Fibroblast of peridontal ligament (primary cell): ENCODE data around the gene FBXO48.
"Not testable (repeated sequence)": the region's sequence is repeated elsewhere in the genome, so short reads cannot be mapped to it uniquely, and the experiment has no call there.

ENCODE experiments used
- DNase-seq: peaks from one replicate; pipeline ENCODE4 v3.0.0-alpha.2; 2010; ENCODE audit errors: extremely low read depth

The FBXO48 gene, protein sequence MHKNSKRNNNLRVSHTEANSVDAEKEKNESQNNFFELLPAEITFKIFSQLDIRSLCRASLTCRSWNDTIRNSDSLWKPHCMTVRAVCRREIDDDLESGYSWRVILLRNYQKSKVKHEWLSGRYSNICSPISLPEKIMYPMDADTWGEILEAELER

DNA sequence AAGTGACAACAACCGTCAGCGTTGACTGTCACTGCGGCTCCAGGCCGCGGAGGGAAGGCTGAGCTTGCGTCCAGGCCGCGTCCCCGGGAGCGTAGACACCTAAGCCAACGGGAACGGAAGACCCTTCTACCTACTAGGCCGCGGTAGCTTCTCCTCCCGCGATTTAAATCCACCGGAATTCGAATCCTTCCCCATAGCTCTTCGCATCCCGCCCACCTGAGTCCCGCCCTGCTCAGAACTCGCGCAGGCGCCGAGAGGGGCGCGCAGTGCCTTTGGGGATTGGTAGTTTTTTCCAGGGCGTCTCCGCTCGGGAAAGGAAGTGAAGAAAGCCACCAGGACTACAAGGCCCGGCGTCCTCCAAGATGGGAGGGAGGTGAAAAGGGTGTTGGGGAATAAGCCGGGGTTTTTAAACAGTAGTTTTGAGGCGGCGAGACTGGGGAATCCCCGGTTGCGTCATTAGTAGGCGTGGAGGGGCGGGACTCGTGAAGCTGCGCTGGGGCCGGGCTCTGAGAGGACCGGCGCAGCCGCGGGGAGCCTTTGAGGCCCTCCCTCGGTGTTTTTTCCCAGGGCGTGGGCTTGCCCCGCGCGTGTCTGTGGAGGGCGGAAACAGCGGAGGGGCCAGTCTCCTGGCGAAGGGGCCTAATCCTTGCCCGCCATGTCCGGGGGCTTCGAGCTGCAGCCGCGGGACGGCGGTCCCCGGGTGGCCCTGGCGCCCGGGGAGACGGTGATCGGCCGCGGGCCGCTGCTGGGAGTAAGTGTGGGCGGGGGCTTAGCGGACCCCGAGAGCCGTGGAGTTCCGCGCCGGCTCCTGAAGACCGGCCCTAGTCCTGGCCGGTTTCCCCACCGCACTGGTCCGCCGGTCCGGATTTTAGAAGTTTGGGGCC is at the start of gene FBXO48, which contains the start of gene APLF:
Gene FBXO48 (minus strand): TSS at position 218 of the 884 bp plus-strand sequence. CDS start 2,149 bp downstream, outside the sequence.
Gene APLF (plus strand): TSS at position 509 of the 884 bp plus-strand sequence. CDS start 147 bp downstream, at position 656.
- peak; percentile 99 for DNase-seq

DNA sequence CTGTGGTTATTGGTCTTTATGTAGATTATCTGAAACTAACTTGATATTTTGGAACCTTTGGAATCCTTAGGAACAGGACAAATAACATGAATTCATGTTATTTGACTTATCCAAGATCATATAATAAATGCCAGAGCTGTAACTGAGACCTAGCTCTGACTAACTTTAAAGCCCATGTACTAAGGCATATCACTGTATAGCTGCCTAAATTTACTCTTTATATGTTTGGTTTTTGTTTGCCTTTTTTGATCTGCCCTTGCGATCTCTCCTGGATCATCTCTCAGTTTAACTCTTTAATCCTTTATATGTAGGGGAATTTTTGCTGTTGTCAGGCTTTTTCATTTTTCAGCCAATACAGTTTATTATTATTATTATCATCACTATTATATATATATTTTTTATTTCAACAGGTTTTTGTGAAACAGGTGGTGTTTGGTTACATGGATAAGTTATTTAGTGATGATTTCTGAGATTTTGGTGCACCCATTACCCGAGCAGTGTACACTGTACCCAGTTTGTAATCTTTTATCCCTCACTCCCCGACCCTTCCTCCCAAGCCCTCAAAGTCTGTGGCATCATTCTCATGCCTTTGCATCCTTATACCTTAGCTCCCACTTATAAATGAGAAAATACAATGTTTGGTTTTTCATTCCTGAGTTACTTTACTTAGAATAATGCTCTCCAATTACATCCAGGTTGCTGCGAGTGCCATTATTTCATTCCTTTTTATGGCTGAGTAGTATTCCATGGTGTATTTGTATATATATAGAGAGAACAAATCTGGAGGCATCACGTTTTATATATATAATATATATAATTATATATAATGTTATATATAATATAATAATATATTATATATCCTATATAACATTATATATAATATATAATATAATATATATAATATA is 49.2 kb upstream of the FBXO48 start:
- no peak for DNase-seq

DNA sequence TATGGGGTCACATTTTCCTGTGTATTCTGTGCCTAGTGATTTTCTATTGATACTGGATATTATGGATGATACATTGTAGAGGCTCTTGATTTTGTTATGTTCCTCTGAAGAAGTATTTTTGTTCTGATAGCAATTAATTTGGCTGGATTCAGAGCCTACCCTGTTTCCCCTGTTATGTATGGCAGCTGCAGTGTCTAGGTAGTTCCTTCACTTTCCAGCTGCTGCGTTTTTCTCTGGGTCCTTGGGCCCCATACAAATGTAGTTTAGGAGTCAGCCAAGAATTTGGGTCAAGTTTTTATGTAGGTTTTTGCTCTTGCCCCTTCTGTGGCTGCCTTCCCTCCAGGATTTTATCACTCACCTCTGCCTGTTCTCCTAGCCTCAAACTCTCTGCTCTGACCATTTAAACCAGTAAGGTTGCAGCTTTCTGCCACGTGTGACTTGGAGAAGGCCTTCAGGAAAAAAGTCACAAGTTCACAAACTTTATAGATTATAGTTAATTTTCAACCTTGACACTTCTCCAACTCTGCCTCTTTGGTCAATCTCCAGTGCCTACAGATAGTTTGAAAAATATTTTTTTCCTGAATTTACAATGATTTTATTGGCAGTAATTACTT is 47.3 kb upstream of the FBXO48 start:
- DNase-seq: no peak

DNA sequence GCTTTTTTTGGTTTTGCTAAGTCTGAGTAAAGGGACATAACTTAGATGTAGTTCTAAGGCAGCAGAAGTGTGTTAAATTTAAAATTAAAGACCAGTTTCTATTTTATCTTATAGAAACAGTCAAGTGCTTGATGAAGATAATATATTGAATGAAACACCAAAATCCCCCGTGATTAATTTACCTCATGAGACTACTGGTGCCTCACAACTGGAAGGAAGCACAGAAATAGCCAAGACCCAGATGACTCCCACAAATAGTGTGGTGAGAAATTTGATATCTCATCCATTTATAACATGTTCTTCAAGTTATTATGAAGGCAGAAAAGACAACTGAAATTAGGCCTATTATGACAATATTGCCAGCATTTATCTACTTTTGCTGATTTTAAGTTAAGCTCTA is 45.9 kb upstream of the FBXO48 start:
- no peak for DNase-seq

DNA sequence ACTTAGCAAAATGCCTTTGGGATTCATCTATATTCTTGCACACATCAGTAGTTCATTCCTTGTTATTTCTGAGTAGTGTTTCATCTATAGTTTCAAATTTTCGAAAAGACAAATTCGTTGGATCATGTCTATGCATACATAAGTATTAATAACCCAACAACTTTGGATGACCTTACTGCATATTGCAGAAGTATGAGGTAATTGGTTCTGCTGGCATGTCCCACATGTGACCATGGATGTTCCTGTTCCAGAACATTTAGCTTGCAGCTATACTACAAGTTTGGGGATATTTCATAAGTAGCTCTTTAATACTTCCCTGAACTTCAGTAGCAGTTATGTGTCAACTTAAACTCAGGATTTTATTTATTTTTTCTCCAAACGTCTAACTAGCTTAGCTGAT is 45.2 kb upstream of the FBXO48 start:
- DNase-seq: no peak

DNA sequence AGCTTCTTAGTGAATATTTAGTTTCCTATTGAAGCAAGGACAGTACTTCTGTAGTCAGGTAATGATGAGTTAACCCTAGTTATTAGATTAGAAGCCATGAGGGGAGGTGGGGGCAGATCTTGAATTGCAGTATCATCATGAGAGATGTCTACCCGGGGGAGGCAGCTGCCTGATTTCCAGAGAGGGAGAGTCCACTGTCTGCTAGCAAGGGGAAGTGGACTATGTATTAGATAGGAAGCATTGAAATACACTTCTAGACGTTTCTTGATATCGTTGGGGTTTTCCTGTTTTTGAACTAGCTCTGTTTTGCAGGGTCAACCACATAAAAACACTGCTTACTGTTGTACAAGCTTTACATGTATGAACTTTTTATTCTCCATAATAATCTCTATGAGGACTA is 39.1 kb upstream of the FBXO48 start:
- DNase-seq: no peak

DNA sequence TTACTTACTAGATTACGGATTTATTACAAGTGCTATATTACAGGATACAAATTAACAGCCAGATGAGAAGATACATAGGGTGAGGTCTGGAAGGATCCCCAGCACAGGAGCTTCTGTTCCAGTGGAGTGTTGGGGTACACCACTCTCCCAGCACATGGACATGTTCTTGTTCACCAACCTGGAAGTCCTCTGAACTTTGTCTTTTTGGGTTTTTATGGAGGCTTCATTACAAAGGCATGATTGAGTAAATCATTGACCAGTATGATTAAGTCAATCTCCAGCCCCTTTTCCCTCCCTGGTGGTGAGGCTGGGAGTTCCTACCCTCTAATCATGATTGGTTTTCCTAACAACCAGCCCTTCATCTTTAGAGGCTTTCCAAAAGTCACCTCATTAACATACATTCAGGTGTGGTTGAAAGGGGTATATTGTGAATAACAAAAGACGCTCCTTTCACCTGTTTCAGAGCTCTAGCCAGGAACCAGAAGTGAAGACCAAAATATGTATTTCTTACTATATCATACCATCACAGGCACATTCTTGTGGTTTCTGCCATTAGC is 38.6 kb upstream of the FBXO48 start:
- no peak for DNase-seq

DNA sequence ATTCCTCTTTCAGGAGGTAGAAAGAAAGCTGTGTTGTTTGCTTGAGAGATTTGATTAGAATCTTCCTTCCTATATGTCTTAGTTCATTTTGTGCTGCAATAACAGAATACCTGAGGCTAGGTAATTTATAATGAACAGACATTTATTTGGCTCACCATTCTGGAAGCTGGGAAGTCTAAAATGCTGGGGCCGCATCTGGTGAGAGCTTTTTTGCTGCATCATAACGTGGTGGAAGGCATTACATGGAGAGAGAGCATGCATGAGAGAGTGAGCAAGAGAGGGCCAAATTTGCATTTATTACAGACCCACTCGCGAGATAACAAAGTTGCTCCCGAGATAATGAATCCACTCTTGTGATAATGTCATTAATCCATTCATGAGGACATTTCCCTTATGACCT is 34.7 kb upstream of the FBXO48 start:
- no peak for DNase-seq

DNA sequence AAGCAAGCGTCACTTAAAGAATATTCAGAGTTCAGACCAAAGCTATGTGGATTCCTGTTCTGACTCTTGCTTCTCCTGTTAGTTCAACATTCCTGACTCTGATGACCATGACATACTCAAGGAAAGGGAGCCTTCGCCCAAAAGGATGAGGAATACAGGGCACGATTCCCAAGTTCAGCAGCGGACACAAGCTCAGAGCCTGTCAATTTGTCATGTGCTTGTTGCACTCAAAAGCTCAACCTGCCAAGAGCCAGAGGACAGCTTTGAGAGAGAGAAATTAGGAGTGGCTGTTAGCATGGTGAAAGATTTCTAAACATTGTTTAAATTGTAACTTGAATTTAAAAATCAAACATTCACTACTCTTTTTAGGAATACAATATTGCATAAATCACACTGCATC is 33.6 kb upstream of the FBXO48 start:
- DNase-seq: no peak

DNA sequence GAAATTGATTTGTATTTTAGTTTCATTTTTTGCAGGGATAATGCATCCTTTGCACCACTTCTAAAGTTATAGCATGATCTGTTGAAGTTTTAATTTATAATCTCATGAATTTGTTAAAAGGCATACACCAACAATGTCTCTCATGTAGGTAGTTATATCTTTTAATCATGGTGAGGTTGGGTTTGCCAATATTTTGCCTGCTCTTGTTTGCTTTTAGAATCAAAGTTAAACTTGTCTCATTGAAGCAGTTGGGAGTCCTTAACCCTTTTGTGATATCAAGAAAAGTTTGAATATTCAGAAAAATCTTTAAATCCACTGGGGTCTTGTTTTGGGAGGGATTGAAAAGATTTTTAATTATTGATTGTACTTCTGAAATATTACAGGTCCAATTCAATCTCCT is 32.0 kb upstream of the FBXO48 start:
- DNase-seq: no peak

DNA sequence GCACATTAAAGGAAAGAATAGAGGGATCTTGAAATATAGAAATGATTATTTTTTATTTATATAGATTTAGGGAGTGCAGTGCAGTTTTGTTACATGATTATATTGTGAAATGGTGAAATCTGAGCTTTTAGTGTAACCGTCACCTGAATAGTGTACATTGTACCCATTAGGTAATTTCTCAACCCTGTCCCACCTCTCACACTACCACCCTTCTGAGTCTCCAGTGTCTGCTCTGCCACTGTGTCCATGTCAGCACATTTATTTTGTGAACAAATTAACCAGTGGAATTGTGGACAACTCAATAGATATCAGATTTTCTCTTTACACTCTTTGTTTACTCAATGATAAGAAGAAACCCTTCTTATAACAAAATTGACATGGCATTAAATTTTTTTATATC is 24.5 kb upstream of the FBXO48 start:
- no peak for DNase-seq

DNA sequence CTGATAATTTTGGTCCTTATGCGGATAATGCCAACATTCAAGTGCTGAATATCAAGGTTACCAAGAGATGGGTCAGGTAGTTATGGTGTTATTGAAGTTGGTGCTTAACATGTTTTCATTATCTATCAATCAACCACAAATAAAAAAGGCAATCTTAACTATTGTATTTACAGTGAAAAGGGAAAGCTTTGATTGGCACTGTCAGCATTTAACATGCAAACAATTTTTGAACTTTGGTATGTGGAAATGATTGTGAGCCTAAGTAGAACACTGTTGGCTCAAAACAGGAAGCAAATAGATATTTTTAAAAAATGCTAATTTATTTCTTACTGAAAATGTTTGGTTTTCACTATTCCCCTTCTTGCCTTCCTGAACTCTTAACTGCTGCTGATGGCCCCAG is 22.2 kb upstream of the FBXO48 start:
- no peak for DNase-seq

DNA sequence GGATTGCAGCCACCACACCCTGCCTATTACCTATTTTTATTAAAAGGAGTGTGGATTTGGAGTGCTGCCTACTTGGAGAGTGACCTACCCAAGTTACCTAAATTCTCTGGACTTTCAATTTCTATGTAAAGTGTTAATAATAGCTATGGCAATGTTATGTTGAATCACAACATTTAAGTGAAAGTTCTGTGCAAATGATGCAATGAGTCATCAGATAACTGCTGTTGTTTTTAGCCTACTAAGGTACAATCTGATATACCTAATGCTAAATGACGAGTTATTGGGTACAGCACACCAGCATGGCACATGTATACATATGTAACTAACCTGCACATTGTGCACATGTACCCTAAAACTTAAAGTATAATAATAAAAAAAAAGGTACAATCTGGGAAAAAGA is 21.5 kb upstream of the FBXO48 start:
- DNase-seq: not testable (repeated sequence)

DNA sequence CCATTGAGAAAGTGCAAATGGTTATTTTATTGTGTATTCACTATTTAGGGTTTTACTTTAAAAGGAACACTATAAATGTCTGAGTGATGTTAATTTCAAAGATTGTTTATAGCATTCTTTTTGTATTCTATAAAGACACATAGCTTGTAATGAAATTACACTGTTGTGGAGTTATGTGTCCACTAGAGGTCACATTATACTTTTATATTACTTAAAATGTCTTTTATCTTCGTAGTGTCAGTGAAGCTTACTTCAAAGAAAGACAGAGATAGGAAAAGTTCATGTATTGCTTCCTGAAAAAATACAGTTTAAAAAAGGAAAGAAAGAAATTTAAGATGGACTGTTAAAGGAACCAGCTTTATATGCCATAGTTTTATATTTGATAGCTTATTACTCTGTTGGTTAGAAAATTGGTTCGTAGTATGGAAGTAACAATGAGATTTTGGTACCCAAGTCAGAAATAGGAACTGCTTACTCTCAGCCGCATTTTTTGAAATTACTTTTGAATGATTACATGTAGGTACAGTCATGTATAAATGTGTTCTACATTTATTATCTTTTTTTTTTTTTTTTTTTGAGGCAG is 20.8 kb upstream of the FBXO48 start:
- peak; percentile 57 for DNase-seq

DNA sequence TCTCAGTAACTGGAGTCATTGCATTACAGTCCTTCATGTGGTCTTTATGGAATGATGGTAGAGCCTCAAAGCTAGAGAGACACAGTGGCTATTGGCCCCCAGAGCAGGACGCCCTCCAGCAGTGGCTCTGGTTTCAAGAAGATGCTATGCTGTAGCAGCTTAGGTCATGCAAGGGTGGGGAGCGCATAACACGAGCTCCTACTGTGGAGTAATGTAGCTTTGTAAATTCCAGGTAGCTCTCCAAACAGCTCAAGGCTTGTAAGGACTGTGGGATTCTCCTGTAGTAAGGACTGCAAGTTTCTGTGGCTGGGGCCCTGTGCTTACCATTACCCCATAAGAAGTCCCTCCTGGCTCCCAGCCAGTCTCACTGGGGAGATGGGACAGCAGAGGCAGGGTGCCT is 15.9 kb upstream of the FBXO48 start:
- DNase-seq: no peak

DNA sequence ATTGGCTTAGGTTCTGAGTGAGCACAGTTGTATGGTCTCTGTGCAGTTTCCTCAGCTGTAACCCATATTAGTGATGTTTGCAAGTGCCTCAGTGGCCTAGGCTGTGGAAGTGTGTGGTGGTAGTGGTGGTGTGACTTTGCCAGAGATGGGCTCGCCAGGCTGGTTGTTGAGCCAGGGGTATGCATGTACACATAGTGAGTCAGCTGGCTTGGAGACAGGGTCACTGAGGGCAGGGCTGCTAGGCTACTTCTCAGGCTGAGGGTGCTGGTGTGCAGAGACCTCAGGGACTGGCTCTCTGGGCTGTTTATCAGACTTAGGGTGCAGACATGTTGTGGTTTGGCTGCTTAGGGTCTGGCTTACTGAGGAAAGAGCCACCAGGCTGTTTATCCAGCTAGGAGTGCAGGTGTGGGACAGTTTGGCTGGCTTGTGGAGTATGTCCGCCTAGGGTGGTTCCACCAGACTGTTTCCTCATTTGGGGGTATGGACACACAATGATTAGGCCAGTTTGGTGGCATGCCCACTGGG is 15.3 kb upstream of the FBXO48 start:
- DNase-seq: no peak

DNA sequence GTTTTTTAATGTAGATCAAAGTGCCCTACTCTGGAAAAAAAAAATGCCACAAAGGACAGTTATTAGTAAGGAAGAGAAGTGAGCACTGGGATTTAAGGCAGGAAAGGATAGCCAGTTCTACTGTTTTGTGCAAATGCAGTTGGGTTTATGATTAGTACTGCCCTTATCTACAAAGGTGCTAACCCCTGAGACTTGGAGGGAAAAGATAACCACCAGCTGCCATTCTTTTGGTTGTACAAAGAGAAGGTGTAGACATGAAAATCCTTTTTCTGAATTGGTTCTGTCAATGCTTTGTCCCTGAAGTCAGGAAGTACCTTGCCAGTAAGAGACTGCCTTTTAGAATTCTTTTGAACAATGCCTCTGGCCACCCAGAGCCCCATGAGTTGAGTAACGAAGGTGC is 11.6 kb upstream of the FBXO48 start:
- no peak for DNase-seq

DNA sequence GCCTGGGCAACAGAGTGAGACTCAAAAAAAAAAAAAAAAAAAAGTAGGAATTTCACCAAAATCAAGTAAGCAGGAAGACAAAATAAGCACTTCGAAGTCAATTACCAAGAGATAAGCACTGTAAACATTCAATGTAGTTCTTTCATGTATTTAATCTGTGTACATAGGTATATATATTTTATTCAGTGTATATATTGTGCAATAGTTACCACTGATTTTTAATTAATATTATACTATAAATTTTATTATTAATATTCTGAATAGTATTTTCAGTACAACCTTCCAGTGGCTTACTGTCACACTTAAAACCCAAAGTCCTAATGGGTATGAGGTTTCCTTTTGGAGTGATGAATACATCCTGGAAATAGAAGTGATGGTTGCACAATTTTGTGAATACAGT is 9.4 kb upstream of the FBXO48 start:
- DNase-seq: no peak

DNA sequence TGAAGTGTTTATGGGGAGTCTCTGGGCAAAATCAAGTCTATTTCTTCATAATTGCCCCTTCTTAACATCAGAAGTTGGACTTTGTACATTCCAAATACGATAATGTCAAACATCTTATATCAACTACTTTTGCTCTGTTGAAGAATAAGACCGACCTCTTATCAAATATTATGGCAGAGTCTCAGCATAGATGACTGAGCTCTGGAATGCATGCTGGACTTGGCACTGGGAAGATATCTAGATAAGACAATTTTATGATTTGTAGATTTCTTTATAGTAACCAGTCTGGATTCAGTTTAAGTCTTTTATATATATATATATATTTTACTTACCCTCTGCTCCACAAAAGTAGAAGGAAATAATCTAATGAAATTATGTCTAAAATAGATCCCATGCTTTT is 8.5 kb upstream of the FBXO48 start:
- DNase-seq: no peak

DNA sequence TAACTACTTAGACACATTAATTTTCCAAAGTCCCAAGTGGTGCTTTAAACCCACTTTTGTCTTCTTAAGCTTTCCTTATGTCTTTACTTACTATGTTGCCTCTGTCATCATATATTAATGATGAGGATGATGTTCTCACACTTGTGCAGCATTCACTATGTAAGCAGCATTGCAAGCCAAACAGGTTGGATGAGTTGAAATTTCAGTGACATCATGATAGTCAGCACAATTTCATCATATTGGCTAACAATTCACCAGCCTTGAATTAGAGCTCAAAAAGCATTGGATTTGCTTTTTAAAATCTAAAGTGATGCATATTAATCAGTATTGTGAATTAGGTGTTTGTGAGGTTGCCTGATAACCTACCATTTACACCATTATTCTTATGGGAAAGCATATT is 8.0 kb upstream of the FBXO48 start:
- DNase-seq: no peak
